Heart right ventricle (tissue), 16 donors: Measurements from ENCODE around the gene METTL26. TPM values are rescaled to one million over a fixed set of nuclear protein-coding genes. Genes with fewer than 3 reads are reported as not detected.

ENCODE experiments used
- ATAC-seq, 8 donors: fragments of 200-7000 bp; cut with Tn5 transposase; one replicate each; pipeline ENCODE4 v1.9.1; 2020; ENCODE audit warnings: mild to moderate bottlenecking in 8 of 8, moderate library complexity in 8 of 8, moderate number of reproducible peaks in 1 of 8
- DNase-seq, 2 donors: peaks; one replicate each; pipeline ENCODE4 v3.0.0-alpha.2; 2020
- H3K27ac ChIP-seq, 10 donors: fragments of 200-600 bp; sonication (generic) in 2 of 10; one replicate each; pipeline versions ENCODE4 v1.5.0 to v1.8.0; 2020 to 2022; ENCODE audit warnings: mild to moderate bottlenecking in 3 of 10
- H3K27me3 ChIP-seq, 7 donors: fragments of 200-600 bp; one replicate each; pipeline ENCODE4 v1.8.0; 2021 to 2022; ENCODE audit warnings: mild to moderate bottlenecking in 2 of 7
- H3K36me3 ChIP-seq, 9 donors: fragments of 200-600 bp; sonication (generic) in 1 of 9; one replicate each; pipeline versions ENCODE4 v1.5.0 to v1.8.0; 2020 to 2022; ENCODE audit warnings: mild to moderate bottlenecking in 2 of 9
- H3K4me1 ChIP-seq, 9 donors: fragments of 200-600 bp; sonication (generic) in 1 of 9; one replicate each; pipeline versions ENCODE4 v1.5.0 to v1.8.0; 2020 to 2022; ENCODE audit warnings: mild to moderate bottlenecking in 4 of 9
- H3K4me3 ChIP-seq, 10 donors: fragments of 200-600 bp; sonication (generic) in 2 of 10; one replicate each; pipeline versions ENCODE4 v1.5.0 to v1.8.0; 2020 to 2022; ENCODE audit warnings: mild to moderate bottlenecking in 7 of 10, moderate library complexity in 2 of 10
- H3K9me3 ChIP-seq, 11 donors: fragments of 200-600 bp in 10 of 11; sonication (generic) in 2 of 11; one replicate each; pipeline versions ENCODE4 v1.5.0 to v1.8.0; 2013 to 2022; ENCODE audit warnings: mild to moderate bottlenecking in 2 of 11, control low read depth in 1 of 11, moderate library complexity in 1 of 11
- WGBS, 2 donors: extraction: QIAGEN DNeasy Blood & Tissue Kit; methylation state at CpG; one replicate each; pipeline ENCODE4 v1.1.7; 2013; ENCODE audit warnings: inconsistent platforms in 1 of 2; 5-methylcytosine and 5-hydroxymethylcytosine counted together
- intact Hi-C, 10 donors: fragments of 100-400 bp; cut with DNase I; formaldehyde crosslinking; loops; one replicate each; pipeline versions ENCODE4 v1.11.1 to v1.14.2; 2022
- polyA plus RNA-seq, 2 donors: library from polyadenylated mRNA; stranded (reverse); fragments of 200-250 nt; gene quantifications; one replicate each; pipeline ENCODE4 v1.2.3, GENCODE V29; 2013
- total RNA-seq, 10 donors: library from RNA; stranded (reverse); fragmentation: NEBNext Ultra II Directional in 3 of 10; extraction: Animal tissue kit (Norgen Biotek cat#: 25700) in 3 of 10; gene quantifications; one replicate each; pipeline versions ENCODE4 v1.2.1 to v1.2.4, GENCODE V29; 2021 to 2023
- TF ChIP-seq, protein P1 (sequence below), 9 donors: fragments of 200-600 bp; sonication (generic) in 2 of 9; IDR thresholded peaks; one replicate each; pipeline versions ENCODE4 v1.5.0 to v1.8.0; 2021 to 2022; ENCODE audit warnings: antibody characterized with exemption in 9 of 9, mild to moderate bottlenecking in 5 of 9, moderate library complexity in 1 of 9
- donor health status: Arrhythmogenic right ventricular cardiomyopathy.
- donor health status: ischemic (EF 13 %, LVEDD 7.1; RV severe dilation, severe dysfunction).
- donor health status: healthy with polysubstance abuse.
- donor health status: DM: no; HTN: yes; CAD: no.
- donor health status: DM: no; HTN: no; CAD: no.
- donor health status: ischemic (EF 25% LVEDD 6.9; RV normal size, moderate dysfunction).
- donor health status: ischemic (EF 25% LVEDD 5.7; RV mildly dilated, moderate dysfunction).
- donor health status: healthy.
- donor health status: DM: yes; HTN: yes; CAD: no.
- donor health status: Ischemic cardiomyopathy.
- donor health status: ischemic (EF 35%, LVEDD 5.7; RV mildly dilated, moderate dysfunction).
- donor health status: nonischemic (EF 11% LVEDD 7.7; RV severe dilation, severe dysfunction).
- donor health status: DM: yes; HTN: yes; CAD: no.
- donor health status: PGD.
- donor health status: ischemic (EF 29% LVEDD 5.4; RV normal size, mild dysfunction).
- donor health status: nonischemic (EF 23%, LVEDD 6.1; RV moderate dilation, normal function).

Gene METTL26
- total and polyA plus RNA-seq, 12 donors, result 34.5 to 237 (median 44.8) TPM

DNA sequence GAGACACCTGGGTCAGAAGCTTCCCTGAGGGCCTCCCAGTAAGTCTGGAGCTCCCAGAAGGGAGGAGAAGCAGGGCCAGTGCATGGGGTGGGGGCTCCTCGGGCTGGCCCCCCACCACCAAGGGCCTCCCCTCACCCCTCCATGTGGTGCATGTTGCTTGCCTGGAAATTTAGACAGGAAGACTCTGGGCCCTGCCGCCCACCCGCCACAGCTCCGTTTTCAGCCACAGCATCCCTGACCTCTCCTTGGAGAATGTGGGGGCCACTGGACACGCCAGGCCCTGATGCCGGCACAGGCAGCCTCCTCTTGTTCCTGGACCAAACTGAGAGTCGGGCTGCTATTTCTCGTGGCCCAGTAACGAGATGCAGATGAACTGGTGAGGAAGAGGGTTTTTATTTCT lies 2.7 kb upstream of the METTL26 start:
- intact Hi-C loops, result loop anchor here in 1 of 10 donors (5.0 kb wide), 1 partner anchor 47 kb away; the partner anchor contains the start of gene RAB40C
- Histone ChIP-seq H3K27ac (peak overlapping the region in 7 of 10 donors; percentile 50 to 99 (median 80)), H3K4me1 (peaks cover 16 to 51% (median 40%) of the 10 kb centered on the region in 9 donors), H3K4me3 (no peak overlapping the region), H3K27me3 (no peaks in the 10 kb centered on the region), H3K36me3 (peaks cover 0 to 9% (median 0%) of the 10 kb centered on the region in 9 donors), H3K9me3 (no peaks in the 10 kb centered on the region)
- DNase-seq (peak in 1 of 2 donors; percentile 10), ATAC-seq (no peak)
- WGBS, 2 donors, result 77 to 79% methylated on average over 9 of the region's 9 CpGs
- TF ChIP-seq, protein P1, sequence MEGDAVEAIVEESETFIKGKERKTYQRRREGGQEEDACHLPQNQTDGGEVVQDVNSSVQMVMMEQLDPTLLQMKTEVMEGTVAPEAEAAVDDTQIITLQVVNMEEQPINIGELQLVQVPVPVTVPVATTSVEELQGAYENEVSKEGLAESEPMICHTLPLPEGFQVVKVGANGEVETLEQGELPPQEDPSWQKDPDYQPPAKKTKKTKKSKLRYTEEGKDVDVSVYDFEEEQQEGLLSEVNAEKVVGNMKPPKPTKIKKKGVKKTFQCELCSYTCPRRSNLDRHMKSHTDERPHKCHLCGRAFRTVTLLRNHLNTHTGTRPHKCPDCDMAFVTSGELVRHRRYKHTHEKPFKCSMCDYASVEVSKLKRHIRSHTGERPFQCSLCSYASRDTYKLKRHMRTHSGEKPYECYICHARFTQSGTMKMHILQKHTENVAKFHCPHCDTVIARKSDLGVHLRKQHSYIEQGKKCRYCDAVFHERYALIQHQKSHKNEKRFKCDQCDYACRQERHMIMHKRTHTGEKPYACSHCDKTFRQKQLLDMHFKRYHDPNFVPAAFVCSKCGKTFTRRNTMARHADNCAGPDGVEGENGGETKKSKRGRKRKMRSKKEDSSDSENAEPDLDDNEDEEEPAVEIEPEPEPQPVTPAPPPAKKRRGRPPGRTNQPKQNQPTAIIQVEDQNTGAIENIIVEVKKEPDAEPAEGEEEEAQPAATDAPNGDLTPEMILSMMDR (IDR thresholded peaks at IDR 0.05), result no peak

DNA sequence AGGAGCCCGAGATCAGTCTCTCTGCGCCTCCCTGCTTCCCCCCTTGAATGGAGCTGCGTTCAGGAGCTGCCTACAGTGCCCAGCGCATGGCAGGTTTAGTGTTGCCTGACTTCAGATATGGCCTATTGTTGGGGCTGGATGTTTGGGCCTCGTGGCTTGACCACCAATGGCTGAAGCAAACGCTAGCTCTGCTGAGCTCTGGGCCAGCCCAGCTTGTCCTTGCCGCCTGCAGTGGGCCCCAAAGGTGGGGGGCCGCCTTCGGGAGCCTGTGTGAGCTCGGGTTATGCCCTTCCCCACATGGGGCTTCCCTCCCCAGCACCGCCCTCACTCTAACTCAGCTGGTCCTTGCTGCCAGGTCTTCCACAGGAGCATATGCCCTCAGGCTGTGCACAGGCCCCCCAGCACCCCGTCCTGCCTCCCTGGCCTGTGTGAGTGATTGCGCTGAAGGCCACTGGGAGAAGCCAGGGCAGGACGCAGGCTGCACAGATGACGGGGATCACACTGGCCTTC lies 2.0 kb upstream of the METTL26 start:
- 73 to 77% methylated on average over 15 of the region's 15 CpGs for WGBS, 2 donors
- peak overlapping the region in 9 of 10 donors; percentile 64 to 99 (median 86) for H3K27ac ChIP-seq

DNA sequence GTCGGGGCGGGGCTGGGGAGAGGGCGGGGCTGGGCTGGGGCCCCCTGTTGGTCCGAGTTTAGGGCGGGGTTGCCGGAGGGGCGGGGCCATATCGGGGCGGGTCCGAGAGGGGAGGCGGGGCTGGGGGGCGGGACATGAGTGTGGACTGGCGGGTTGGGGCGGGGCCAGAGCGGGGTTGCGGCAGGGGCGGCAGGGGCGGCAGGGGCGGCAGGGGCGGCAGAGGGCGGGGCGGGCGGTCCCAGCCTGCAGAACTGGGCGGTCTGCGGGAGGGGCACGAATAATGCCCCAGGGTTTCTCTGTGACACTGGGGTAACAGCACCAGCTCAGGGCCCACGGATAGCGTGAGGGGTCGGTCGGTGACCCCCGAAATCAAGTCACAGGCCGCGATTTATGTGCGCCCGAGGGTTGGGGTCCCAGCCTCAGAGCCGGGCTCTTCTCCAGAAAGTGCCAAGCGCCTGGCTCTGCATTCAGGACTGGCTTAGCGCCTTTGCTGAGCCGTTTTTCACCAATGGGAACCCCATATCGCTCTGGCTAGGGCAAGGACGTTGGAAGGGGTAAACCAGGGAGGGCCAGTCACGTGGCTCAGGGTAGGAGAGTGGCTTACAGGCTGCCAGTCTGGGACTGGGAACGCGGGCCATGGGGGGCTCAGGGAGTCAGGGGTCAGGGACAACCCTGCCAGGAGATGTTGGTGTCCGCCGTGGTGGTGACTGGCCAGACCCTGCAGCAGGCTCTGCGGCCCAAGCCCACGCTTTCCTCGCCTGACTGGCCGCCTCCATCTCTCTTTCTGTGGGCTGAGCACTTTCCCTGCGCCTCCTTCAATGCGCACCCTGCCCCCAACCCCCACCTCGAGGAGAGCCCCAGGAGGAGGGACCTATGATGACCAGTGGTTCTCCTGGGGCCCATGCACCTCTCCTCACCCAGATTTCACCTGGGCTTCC lies 1.2 kb upstream of the METTL26 start:
- H3K9me3 ChIP-seq, result no peaks in the 10 kb centered on the region
- H3K4me3 ChIP-seq, result peak overlapping the region; percentile 39 to 93 (median 86)
- ATAC-seq, result peak; percentile 73 to 89 (median 84)
- DNase-seq, result peak; percentile 92 to 96
- intact Hi-C loops, result loop anchor here in 3 of 10 donors (2.0 to 5.0 kb wide), 3 partner anchors 45 to 49 kb away; partner anchors contain the start of gene RAB40C (in 2 of the 3)
- WGBS, 2 donors, result 18 to 20% methylated on average over 42 to 53 of the region's 53 CpGs
- peaks cover 10 to 36% (median 27%) of the 10 kb centered on the region in 9 donors for H3K4me1 ChIP-seq
- H3K36me3 ChIP-seq, result peaks cover 0 to 21% (median 0%) of the 10 kb centered on the region in 9 donors
- no peaks in the 10 kb centered on the region for H3K27me3 ChIP-seq
- TF ChIP-seq, protein P1 (IDR thresholded peaks at IDR 0.05), result no peak
- peak overlapping the region; percentile 17 to 99 (median 95) for H3K27ac ChIP-seq

More for the DNA sequence above, 2.0 kb upstream of the METTL26 start:
- intact Hi-C loops, result loop anchor here in 1 of 10 donors (5.0 kb wide), 1 partner anchor 46 kb away; the partner anchor contains the start of gene RAB40C
- Histone ChIP-seq H3K36me3 (peaks cover 0 to 16% (median 0%) of the 10 kb centered on the region in 9 donors), H3K9me3 (no peaks in the 10 kb centered on the region), H3K27me3 (no peaks in the 10 kb centered on the region), H3K4me1 (peaks cover 12 to 44% (median 34%) of the 10 kb centered on the region in 9 donors), H3K4me3 (no peak overlapping the region)
- DNase-seq (peak in 1 of 2 donors; percentile 25), ATAC-seq (no peak)
- TF ChIP-seq, protein P1 (IDR thresholded peaks at IDR 0.05), result no peak
